A549 (cell line): ENCODE results near the gene THOC7. TPM values are rescaled to one million over a fixed set of nuclear protein-coding genes. Genes with fewer than 3 reads are reported as not detected.

ENCODE experiments used
- ATAC-seq, 2 experiments: fragments of 200-7000 bp in 1 of 2; fragments of >200 bp in 1 of 2; cut with Nextera tagmentation in 1 of 2; cut with Tn5 transposase in 1 of 2; 3 replicates each; pipeline versions ENCODE4 v1.8.0 to v1.9.1; 2018 to 2020; ENCODE audit warnings: mild to moderate bottlenecking in 1 of 2, moderate library complexity in 1 of 2
- CTCF ChIA-PET: fragments of 300-600 bp; sonication (Branson Sonifier 250); formaldehyde crosslinking; extraction: SDS; loops from one replicate; lab custom pipeline; 2021; ENCODE audit warnings: antibody characterized with exemption, inconsistent platforms; lab: Yijun Ruan, JAX
- POLR2A ChIA-PET: fragments of 350-600 bp; formaldehyde crosslinking; extraction: SDS; loops from one replicate; lab custom pipeline; 2021; ENCODE audit warnings: antibody characterized with exemption, inconsistent platforms; lab: Yijun Ruan, JAX
- DNase-seq, 2 experiments: peaks; one replicate each; pipeline versions ENCODE4 v3.0.0 to v3.0.0-alpha.2; 2011 to 2016; ENCODE audit warnings: low read depth in 1 of 2, low spot score in 1 of 2
- FAIRE-seq: peaks from 2 replicates; lab custom pipeline; 2011; peaks lifted over from hg19 to GRCh38; lab: Jason Lieb, UNC
- H3K27ac ChIP-seq, 2 experiments: fragments of >200 bp; sonication (Bioruptor Twin); formaldehyde crosslinking; 3 replicates each; pipeline ENCODE4 v1.5.1; 2016 to 2017
- H3K4me1 ChIP-seq: fragments of >200 bp; sonication (Bioruptor Twin); formaldehyde crosslinking; 3 replicates; pipeline ENCODE4 v1.6.1; 2016
- H3K4me2 ChIP-seq: fragments of >200 bp; sonication (Bioruptor Twin); formaldehyde crosslinking; 3 replicates; pipeline ENCODE4 v1.6.1; 2016
- H3K4me3 ChIP-seq: fragments of >200 bp; sonication (Bioruptor Twin); formaldehyde crosslinking; 3 replicates; pipeline ENCODE4 v1.5.1; 2016
- H3K9me3 ChIP-seq: fragments of >200 bp; sonication (Bioruptor Twin); formaldehyde crosslinking; 3 replicates; pipeline ENCODE4 v1.6.1; 2016
- HDAC2 ChIP-seq: fragments of 200-600 bp; sonication (generic); IDR thresholded peaks from 2 replicates; pipeline ENCODE4 v1.6.1; 2016
- HOXB13 ChIP-seq: fragments of 250-450 bp; sonication (Bioruptor Pico); IDR thresholded peaks from 2 replicates; pipeline ENCODE4 v1.5.0; 2020; ENCODE audit warnings: low read depth, mild to moderate bottlenecking, moderate library complexity
- JUN ChIP-seq, 2 experiments: fragments of >200 bp; sonication (Bioruptor Twin); formaldehyde crosslinking; IDR thresholded peaks; 2 replicates in 1 of 2; 3 replicates in 1 of 2; pipeline ENCODE4 v1.6.1; 2016 to 2017
- MAFK ChIP-seq: fragments of 450-650 bp; IDR thresholded peaks from 2 replicates; pipeline ENCODE4 v1.6.1; 2014; ENCODE audit not compliant: partially characterized antibody
- MYC ChIP-seq: IDR thresholded peaks from 2 replicates; pipeline ENCODE4 v1.6.1; 2012; ENCODE audit warnings: mild to moderate bottlenecking, inconsistent platforms, low read length, improper control_type of control experiment, borderline replicate concordance
- PHF8 ChIP-seq: fragments of 200-600 bp; sonication (generic); IDR thresholded peaks from 2 replicates; pipeline ENCODE4 v1.6.1; 2016; ENCODE audit warnings: low read depth, mild to moderate bottlenecking, antibody characterized with exemption, moderate library complexity, borderline replicate concordance
- POLR2A ChIP-seq: IDR thresholded peaks from 2 replicates; pipeline ENCODE4 v1.6.1; 2012; ENCODE audit warnings: mild to moderate bottlenecking, low read length
- RNF2 ChIP-seq: fragments of 200-600 bp; sonication (generic); IDR thresholded peaks from 2 replicates; pipeline ENCODE4 v1.6.1; 2016; ENCODE audit warnings: low read depth, mild to moderate bottlenecking, antibody characterized with exemption, moderate library complexity, borderline replicate concordance
- WGBS: methylation state at CpG from one replicate; pipeline ENCODE4 v1.1.6; 2017; ENCODE audit errors: missing lambda C conversion rate; 5-methylcytosine and 5-hydroxymethylcytosine counted together
- polyA minus RNA-seq: library from RNA; depleted of rRNA, polyadenylated mRNA; stranded (reverse); fragments of >200 nt; gene quantifications from 2 replicates; pipeline ENCODE4 v1.2.3, GENCODE V29; 2011; rRNA and poly(A)+ RNA removed
- polyA plus RNA-seq, 4 experiments: library from polyadenylated mRNA; depleted of rRNA in 3 of 4; stranded (reverse); fragments of >200 nt; fragmentation: RNase III in 1 of 4; extraction: RNeasy Plus Mini Kit Qiagen cat#74134 plus additional on column Dnase treatment in 1 of 4; gene quantifications; 2 replicates in 3 of 4; 3 replicates in 1 of 4; pipeline ENCODE4 v1.2.3, GENCODE V29; 2011 to 2017
- TF ChIP-seq, protein P1 (sequence below): IDR thresholded peaks from 2 replicates; pipeline ENCODE4 v1.6.1; 2012
- TF ChIP-seq, protein P2 (sequence below): fragments of >200 bp; sonication (Bioruptor Twin); formaldehyde crosslinking; IDR thresholded peaks from 3 replicates; pipeline ENCODE4 v1.6.1; 2016
- TF ChIP-seq, protein P3 (sequence below): fragments of 250-450 bp; sonication (Bioruptor Pico); IDR thresholded peaks from 2 replicates; pipeline ENCODE4 v1.5.0; 2021; ENCODE audit warnings: mild to moderate bottlenecking, moderate library complexity, borderline replicate concordance
- TF ChIP-seq, protein P4 (sequence below): IDR thresholded peaks from 2 replicates; pipeline ENCODE4 v1.6.1; 2012

THOC7 gene
- 65.2 and 66.1 TPM in 2 replicates for polyA plus RNA-seq (2011; rRNA removed)
- polyA plus RNA-seq (2012; cell fraction: cytosol; rRNA removed) = 23.4 and 28.0 TPM in 2 replicates
- 4.3 and 5.5 TPM in 2 replicates for polyA plus RNA-seq (2012; cell fraction: nucleus; rRNA removed)
- polyA plus RNA-seq (2017; fragmentation: RNase III; extraction: RNeasy Plus Mini Kit Qiagen cat#74134 plus additional on column Dnase treatment) = 71.7 to 81.3 TPM (median 73.4 TPM) in 3 replicates
- polyA minus RNA-seq = 5.5 and 6.7 TPM in 2 replicates

DNA sequence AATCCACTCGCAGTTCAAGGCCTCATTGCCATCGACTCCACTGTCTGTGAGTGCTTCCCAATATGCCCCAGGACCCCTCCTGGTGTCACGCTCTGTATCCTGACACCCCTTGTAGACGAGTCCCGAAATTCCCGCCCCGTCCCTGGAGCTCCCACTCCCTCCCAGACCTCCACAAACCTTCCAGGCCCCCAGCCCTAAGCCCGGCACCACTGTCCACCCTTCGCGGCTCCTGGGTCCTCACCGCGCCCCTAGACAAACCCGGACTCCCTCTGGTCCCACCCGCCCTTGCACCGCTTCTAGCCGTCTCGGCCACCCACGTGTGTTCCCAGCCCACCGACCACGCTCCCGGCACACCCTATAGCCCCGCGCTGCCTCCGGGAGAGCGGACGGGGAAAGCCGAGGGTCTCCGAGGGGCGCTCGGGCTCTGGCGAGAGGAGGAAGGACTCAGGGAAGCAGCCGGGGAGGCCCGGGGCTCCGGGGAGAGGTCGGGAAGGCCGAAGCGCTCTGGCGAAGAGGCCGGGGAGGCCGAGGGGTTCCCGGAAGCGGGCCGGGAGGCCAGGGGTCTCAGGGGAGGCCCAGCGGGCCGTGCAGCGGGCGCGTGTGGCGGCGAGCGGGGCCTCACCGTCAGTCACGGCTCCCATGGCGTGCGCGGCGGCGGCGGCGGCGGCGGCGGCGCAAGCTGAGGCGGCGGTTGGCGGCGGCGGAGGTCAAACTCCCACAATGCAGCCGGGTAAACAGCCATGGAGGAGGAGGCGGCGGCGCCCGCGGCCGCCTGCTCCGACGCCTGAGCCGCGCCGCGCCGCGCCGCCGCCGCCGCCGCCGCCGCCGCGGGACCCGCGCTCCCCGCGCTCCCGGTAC lies at the start of gene THOC7, which contains the start of gene ATXN7:
TSS of gene THOC7 (minus strand) at position 656 of the 858 bp plus-strand sequence. CDS start at position 641, 15 bp downstream.
TSS of gene ATXN7 (plus strand) at position 718 of the 858 bp plus-strand sequence. CDS start 48,732 bp downstream, outside the sequence.
- Histone ChIP-seq H3K4me2 (peak within 1 kb of the TSS; percentile 94), H3K4me3 (peak within 1 kb of the TSS; percentile 99), H3K9me3 (no peaks in the 10 kb centered on the region), H3K27ac (peak within 1 kb of the TSS; percentile 100), H3K4me1 (peaks cover 12% of the 10 kb centered on the region; the same call in 1 of the 3 replicates)
- ATAC-seq (peak; percentile 83 to 93), FAIRE-seq (no peak), DNase-seq (peak; percentile 25 to 47)
- POLR2A ChIA-PET = interaction anchor here (0.7 kb wide), 1 partner anchor 230 kb away, joined by 3 read pairs; no protein-coding TSS in a partner anchor
- 1% methylated on average over 7 of the region's 98 CpGs for WGBS
- CTCF ChIA-PET = no interaction called here
- TF ChIP-seq HDAC2 (no peak), POLR2A (0 out of 2 replicates have a peak, but pooled peaks have one; percentile 11), MYC (0 out of 2 replicates have a peak, but pooled peaks have one; percentile 29), JUN (IDR thresholded peaks at IDR 0.05) (peak in 1 of 2 experiments; percentile 27; a peak in 1 of 5 replicates), HOXB13 (CRISPR knock-in tag) (no peak), MAFK (no peak), PHF8 (peak; percentile 71)
- TF ChIP-seq, protein P1, sequence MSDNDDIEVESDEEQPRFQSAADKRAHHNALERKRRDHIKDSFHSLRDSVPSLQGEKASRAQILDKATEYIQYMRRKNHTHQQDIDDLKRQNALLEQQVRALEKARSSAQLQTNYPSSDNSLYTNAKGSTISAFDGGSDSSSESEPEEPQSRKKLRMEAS = peak; percentile 51; the same call in 1 of the 2 replicates
- TF ChIP-seq, protein P2, sequence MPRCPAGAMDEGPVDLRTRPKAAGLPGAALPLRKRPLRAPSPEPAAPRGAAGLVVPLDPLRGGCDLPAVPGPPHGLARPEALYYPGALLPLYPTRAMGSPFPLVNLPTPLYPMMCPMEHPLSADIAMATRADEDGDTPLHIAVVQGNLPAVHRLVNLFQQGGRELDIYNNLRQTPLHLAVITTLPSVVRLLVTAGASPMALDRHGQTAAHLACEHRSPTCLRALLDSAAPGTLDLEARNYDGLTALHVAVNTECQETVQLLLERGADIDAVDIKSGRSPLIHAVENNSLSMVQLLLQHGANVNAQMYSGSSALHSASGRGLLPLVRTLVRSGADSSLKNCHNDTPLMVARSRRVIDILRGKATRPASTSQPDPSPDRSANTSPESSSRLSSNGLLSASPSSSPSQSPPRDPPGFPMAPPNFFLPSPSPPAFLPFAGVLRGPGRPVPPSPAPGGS = 0 out of 3 replicates have a peak, but pooled peaks have one; percentile 31

DNA sequence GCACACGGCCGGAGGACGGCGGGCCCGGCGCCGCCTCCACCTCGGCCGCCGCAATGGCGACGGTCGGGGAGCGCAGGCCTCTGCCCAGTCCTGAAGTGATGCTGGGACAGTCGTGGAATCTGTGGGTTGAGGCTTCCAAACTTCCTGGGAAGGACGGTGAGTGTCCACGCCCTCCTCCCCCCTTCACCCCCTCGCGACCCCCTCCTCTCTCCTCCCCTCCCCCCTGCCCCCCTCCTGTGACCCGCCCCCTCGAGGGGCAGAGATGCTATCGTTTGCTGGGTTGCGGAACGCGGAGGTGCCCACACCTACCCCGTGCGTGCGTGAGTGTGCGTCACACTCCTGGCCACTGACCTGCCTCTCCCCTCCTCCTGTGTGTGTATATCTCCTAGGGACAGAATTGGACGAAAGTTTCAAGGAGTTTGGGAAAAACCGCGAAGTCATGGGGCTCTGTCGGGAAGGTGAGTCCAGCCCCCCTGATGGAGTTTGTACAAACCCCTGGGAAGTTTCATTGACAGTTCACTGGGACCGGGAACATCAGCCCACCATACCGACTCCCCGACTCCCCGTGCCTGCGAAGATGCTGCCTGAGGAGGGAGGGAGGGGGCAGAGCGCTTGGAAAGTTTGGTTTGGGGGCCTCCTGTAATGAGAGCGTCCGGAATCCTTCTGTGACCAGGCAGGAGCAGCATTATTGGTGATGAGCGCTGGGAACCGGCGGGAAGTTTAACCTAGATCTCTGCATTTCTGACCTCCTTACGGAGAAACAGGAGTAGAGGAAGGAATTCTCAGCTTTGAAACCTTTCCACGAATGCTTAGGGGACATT lies 49.4 kb upstream of the THOC7 start:
- CTCF ChIA-PET = no interaction called here
- no peak for FAIRE-seq
- Histone ChIP-seq H3K4me1 (peaks cover 31% of the 10 kb centered on the region), H3K4me2 (peak overlapping the region; percentile 95)
- 16% methylated on average over 20 of the region's 46 CpGs for WGBS
- TF ChIP-seq RNF2 (no peak), MAFK (peak; percentile 33)
- TF ChIP-seq, protein P3, sequence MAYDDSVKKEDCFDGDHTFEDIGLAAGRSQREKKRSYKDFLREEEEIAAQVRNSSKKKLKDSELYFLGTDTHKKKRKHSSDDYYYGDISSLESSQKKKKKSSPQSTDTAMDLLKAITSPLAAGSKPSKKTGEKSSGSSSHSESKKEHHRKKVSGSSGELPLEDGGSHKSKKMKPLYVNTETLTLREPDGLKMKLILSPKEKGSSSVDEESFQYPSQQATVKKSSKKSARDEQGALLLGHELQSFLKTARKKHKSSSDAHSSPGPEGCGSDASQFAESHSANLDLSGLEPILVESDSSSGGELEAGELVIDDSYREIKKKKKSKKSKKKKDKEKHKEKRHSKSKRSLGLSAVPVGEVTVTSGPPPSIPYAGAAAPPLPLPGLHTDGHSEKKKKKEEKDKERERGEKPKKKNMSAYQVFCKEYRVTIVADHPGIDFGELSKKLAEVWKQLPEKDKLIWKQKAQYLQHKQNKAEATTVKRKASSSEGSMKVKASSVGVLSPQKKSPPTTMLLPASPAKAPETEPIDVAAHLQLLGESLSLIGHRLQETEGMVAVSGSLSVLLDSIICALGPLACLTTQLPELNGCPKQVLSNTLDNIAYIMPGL = no peak
- TF ChIP-seq, protein P4, sequence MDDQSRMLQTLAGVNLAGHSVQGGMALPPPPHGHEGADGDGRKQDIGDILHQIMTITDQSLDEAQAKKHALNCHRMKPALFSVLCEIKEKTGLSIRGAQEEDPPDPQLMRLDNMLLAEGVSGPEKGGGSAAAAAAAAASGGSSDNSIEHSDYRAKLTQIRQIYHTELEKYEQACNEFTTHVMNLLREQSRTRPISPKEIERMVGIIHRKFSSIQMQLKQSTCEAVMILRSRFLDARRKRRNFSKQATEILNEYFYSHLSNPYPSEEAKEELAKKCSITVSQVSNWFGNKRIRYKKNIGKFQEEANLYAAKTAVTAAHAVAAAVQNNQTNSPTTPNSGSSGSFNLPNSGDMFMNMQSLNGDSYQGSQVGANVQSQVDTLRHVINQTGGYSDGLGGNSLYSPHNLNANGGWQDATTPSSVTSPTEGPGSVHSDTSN = no peak
- TF ChIP-seq, all 56 proteins: peak for 1
- Histone ChIP-seq H3K4me3 (peak overlapping the region; percentile 74), H3K9me3 (no peaks in the 10 kb centered on the region), H3K27ac (peak overlapping the region; percentile 95 to 99)
- peak; percentile 54 to 80 for DNase-seq
- POLR2A ChIA-PET = interaction anchor here (0.7 to 1.4 kb wide), 3 partner anchors 47 to 177 kb away, joined by 4 to 5 read pairs (median 4); no protein-coding TSS in a partner anchor
- ATAC-seq = peak; percentile 72 to 78
